CD4-positive, alpha-beta T cell treated with Interferon alpha-2 for 1 hour (primary cell): ENCODE data around the gene RPS6KA3.
"Not testable (repeated sequence)": the region's sequence is repeated elsewhere in the genome, so short reads cannot be mapped to it uniquely, and the experiment has no call there.

Experiments used
- DNase-seq, 2 donors: peaks; one replicate each; pipeline ENCODE4 v3.0.0-alpha.2; 2020 to 2022

Gene RPS6KA3

GRCh38 chrX:20141281-20142220, 125.2 kb downstream of the RPS6KA3 start, which contains the start of gene EIF1AX:
TSS of gene EIF1AX (minus strand) at chrX:20141838. CDS start at chrX:20141640, 198 bp downstream.
- DNase-seq, result peak; percentile 97 to 99

GRCh38 chrX:20140420-20140819, 126.3 kb downstream of the RPS6KA3 start:
- no peak for DNase-seq

GRCh38 chrX:20139966-20140365, 126.7 kb downstream of the RPS6KA3 start:
- DNase-seq, result no peak

GRCh38 chrX:20135944-20136343, 130.8 kb downstream of the RPS6KA3 start:
- no peak for DNase-seq

GRCh38 chrX:20132666-20133065, 134.0 kb downstream of the RPS6KA3 start:
- DNase-seq, result no peak

GRCh38 chrX:20130357-20130756, 136.4 kb downstream of the RPS6KA3 start:
- no peak for DNase-seq

GRCh38 chrX:20129547-20129946, 137.2 kb downstream of the RPS6KA3 start:
- DNase-seq, result no peak

- DNase-seq, result no peak
Observed at GRCh38 chrX:20128670-20129069, 138.0 kb downstream of the RPS6KA3 start.

GRCh38 chrX:20127440-20127839, 139.3 kb downstream of the RPS6KA3 start:
- peak in 1 of 2 donors; percentile 28 for DNase-seq

GRCh38 chrX:20126833-20127232, 139.9 kb downstream of the RPS6KA3 start:
- DNase-seq, result not testable (repeated sequence)

- no peak for DNase-seq
Observed at GRCh38 chrX:20124964-20125363, 141.7 kb downstream of the RPS6KA3 start.

- DNase-seq, result no peak
Observed at GRCh38 chrX:20118065-20118824, 148.5 kb downstream of the RPS6KA3 start.

GRCh38 chrX:20116577-20117240, 150.0 kb downstream of the RPS6KA3 start, which contains the start of gene MAP7D2:
TSS of gene MAP7D2 (minus strand) at chrX:20116907. CDS start at chrX:20116879, 28 bp downstream.
- DNase-seq, result no peak

GRCh38 chrX:20116087-20116576, 150.6 kb downstream of the RPS6KA3 start:
- no peak for DNase-seq

GRCh38 chrX:20112022-20112774, 154.5 kb downstream of the RPS6KA3 start:
- no peak for DNase-seq

GRCh38 chrX:20111271-20111670, 155.4 kb downstream of the RPS6KA3 start:
- no peak for DNase-seq

GRCh38 chrX:20101934-20102581, 164.7 kb downstream of the RPS6KA3 start:
- DNase-seq, result no peak
